B cell (primary cell): ENCODE data around the gene CCDC141.

Experiments
- EZH2 ChIP-seq: IDR thresholded peaks from 2 replicates; pipeline ENCODE4 v1.6.1; 2012; ENCODE audit warnings: borderline replicate concordance, low read depth, mild to moderate bottlenecking, moderate library complexity, low read length; ENCODE audit not compliant: insufficient read depth, poor library complexity, severe bottlenecking
- TF ChIP-seq, protein P1 (sequence below): fragments of 200-600 bp; IDR thresholded peaks from one replicate; pipeline ENCODE4 v1.8.0; 2022; ENCODE audit warnings: antibody characterized with exemption, mild to moderate bottlenecking

GRCh38 chr2:179017773-179018357, 32.1 kb downstream of the CCDC141 start:
- TF ChIP-seq, protein P1, sequence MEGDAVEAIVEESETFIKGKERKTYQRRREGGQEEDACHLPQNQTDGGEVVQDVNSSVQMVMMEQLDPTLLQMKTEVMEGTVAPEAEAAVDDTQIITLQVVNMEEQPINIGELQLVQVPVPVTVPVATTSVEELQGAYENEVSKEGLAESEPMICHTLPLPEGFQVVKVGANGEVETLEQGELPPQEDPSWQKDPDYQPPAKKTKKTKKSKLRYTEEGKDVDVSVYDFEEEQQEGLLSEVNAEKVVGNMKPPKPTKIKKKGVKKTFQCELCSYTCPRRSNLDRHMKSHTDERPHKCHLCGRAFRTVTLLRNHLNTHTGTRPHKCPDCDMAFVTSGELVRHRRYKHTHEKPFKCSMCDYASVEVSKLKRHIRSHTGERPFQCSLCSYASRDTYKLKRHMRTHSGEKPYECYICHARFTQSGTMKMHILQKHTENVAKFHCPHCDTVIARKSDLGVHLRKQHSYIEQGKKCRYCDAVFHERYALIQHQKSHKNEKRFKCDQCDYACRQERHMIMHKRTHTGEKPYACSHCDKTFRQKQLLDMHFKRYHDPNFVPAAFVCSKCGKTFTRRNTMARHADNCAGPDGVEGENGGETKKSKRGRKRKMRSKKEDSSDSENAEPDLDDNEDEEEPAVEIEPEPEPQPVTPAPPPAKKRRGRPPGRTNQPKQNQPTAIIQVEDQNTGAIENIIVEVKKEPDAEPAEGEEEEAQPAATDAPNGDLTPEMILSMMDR = no peak
- TF ChIP-seq EZH2 = no peak
